CD4-positive, alpha-beta T cell treated with Interleukin-2 at 100 ng/mL for 4 hours (primary cell): Measurements from ENCODE around the gene RPLP1.

Experiments used
- DNase-seq: peaks from one replicate; pipeline ENCODE4 v3.0.0-alpha.2; 2020; ENCODE audit warnings: low spot score

RPLP1 gene

GRCh38 chr15:69469467-69470201, 17.0 kb downstream of the RPLP1 start:
- DNase-seq, result no peak

- no peak for DNase-seq
Observed at GRCh38 chr15:69472046-69472445, 19.4 kb downstream of the RPLP1 start.

DNA sequence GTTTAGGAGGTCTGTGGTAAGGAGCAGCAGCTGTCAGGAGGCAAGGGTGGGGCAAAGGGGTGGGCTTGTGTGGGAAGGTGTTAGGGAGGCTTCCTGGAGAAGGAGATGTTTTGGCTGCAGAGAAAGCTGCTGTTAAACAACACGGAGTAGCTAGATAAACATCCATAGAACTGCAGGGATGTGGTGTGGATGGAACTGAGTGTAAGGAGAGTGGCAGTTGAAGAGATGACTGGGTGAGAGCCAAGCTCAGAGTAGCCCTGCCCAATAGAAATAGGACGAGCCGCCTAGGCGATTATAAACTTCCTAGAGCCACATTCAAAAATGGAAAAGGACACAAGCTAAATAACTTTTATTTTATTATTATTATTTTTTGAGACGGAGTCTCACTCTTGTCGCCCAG, 19.9 kb downstream of the RPLP1 start:
- DNase-seq, result no peak

DNA sequence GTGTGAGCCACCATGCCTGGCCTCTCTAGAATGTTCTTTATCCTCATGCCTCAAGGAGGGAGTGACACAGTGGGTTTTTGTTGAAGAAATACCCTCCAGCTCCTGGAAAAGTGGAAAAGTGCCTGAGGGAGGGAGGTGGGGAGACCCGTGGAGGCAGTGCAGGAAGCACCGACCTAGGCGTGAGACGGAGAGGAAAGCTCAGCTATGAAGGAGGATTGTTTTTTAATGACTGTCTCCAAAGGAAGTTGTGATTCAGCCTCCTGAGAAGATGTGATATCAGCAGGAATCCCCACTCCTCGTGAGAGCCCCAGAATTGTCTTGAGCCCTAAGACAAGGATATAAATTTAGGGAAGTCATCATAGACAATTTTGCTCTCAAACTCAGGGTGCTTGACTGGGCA, 21.7 kb downstream of the RPLP1 start:
- no peak for DNase-seq

GRCh38 chr15:69474846-69475455, 22.3 kb downstream of the RPLP1 start:
- DNase-seq, result no peak

GRCh38 chr15:69475769-69476358, 23.2 kb downstream of the RPLP1 start:
- DNase-seq, result peak; percentile 75

DNA sequence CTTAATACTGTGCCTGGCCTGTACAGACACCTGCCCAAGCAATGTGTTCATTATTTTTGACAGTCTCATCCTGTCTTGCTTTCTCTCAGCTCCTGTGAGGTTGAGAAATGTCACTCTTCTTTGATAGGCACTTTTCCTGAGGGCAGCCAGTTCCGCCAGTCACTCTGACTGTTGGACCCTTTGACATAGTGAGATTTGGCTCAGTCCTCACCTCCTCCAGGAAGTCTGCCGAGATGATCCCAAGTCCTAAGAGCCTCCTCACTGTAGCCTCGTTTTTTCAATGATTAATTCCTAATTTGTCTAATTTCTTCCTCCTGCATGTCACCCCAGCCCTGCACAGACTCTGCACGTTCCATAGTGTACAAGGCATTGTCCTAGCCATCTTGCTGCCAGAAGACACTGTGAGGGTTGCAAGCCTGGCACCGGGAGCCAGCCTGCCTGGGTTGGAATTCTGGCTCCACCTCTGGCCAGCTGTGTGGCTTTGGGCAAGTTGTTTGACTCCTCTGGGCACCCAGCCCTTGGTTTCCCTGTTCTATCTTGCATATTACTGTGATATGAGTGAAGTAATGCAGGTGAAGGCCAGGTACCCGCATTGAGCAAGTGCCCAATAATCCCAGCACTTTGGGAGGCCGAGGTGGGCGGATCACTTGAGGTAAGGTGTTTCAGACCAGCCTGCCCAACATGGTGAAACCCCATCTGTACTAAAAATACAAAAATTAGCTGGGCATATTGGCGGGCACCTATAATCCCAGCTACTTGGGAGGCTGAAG, 24.3 kb downstream of the RPLP1 start:
- no peak for DNase-seq

DNA sequence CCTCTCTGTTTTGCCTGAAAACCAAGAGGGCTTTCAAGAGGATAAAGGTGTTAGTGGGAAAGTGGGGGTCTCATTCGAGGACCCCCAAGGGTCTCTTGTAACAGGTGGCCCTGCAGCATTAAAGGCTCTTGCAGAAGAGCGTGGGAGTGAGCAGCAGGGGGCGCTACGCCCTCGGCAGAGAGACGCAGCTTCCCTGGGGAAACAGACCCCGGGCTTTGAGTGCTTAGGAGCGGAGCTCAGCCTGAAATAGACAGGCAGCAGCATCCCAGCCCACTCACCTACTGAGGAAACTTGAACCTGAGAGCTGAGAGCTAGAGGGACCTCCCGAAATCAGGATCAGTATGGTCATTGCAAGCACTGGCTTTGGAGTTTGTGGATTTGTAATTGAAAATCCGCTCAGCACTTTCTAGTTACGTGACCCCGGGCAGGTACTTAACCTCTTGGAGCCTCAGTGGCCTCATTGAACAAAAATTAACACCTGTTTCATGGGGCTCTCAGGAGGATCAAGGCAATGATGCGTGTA, 25.7 kb downstream of the RPLP1 start:
- peak; percentile 45 for DNase-seq

DNA sequence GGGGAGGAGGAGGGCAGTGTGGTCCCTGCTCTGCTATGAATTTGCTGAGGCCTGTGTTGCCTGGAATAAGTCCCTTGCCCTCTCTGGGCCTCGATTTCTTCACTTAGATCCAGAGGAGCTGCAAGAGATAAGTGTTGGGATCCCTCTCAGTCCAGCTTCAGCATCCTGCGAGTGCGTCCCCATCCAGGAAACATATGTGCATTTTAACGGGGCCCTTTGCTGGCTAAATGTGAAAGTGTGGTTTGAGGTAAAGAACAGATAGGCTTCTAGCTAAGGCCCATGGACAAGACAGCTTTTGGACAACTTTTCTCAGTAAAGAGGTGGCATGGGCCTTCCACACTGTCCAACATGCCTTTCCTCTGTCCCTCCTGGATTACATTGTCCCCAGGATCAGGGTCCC, 26.5 kb downstream of the RPLP1 start:
- DNase-seq, result no peak

DNA sequence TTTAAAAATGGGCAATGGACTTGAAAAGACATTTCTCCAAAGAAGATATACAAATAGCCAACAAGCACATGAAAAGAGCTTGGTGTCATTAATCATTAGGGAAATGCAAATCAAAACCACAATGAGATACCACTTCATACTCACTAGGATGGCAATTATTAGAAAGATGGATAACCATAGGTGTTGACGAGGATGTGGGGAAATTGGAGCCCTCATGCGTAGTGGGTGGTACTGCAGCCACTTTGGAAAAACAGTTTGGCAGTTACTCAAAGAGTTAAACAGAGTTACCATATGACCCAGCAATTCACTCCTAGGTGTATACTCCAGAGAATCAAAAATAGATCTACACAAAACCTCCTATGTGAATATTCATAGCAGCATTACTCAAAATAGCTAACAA, 27.4 kb downstream of the RPLP1 start:
- DNase-seq, result no peak

- no peak for DNase-seq
Observed at GRCh38 chr15:69480932-69481331, 28.3 kb downstream of the RPLP1 start.

GRCh38 chr15:69482686-69483256, 30.2 kb downstream of the RPLP1 start:
- DNase-seq, result no peak

DNA sequence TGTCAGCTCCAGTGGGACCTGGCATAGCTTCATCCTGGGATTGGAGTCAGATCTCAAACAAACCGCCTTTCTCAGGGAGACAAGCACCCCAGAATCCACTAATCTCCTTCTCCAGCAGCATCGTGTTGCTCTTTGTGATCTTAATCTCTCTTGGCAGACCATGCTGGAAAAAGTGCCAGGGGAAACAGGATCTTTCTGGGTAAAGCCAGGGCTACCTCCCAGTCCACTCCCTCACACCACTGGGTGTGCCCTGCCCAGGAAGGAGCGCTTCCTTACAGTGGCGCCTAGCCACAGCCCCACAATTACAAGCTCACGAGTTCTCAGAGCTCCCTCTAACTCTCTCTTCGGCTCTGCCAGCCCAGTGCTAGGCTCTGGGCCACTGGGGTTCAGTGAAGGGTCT, 32.2 kb downstream of the RPLP1 start:
- no peak for DNase-seq

- DNase-seq, result no peak
Observed at GRCh38 chr15:69486481-69487110, 34.0 kb downstream of the RPLP1 start.

DNA sequence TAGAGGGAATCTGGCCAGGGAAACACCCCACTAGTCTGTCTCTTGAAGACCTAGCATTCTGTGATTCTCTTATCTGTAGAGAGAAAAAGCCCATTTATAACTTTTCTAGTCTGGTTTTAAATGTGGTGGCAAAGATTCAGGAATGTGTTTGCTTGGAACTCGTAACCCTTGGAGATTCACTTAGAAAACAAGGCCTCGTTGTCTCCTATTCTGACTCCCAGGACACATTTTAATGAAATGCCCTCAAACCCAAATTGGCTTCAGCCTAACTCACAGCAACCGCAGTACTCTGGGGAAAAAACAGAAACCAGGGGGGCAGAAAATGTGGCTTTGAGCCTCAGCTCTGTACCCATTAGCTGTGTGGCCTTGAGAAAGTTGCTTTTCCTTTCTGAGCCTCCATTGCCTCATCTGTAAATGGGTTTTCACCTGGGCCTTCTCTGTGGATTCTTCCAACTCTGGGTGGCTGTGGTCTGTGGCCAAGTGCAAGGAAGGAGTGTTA, 36.5 kb downstream of the RPLP1 start:
- no peak for DNase-seq

DNA sequence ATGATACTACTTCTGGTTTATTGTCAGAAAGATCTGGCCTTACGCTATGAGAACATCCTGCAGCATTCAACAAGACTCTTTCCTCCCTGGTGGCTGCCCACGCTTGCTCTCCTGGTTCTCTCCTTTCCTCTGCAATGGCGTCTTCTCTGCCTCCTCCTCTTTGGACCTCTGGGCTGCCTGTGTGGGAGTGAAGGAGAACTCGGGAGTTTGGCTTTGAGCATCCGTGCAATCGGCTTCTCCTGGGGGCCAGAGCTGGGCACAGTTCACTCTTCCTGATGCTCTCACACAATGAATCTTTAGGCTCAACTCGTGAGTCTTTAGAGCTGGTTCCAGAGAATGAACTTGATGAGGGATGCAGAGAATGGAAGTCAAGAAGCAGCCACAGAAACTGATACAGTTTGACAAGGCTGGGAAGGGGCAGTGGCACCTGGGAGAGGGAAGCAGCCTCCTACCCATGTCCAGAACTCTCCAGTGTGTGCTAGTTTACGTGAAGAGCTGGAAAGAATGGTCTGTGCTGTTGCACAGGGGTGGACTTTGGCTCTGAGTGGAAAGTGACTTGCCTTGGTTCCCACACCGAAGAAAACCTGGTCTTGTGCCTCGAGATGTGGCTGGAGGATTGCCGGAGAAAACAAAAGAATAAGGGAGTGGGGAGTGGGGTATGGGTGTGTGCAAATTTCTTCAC, 37.9 kb downstream of the RPLP1 start:
- no peak for DNase-seq

DNA sequence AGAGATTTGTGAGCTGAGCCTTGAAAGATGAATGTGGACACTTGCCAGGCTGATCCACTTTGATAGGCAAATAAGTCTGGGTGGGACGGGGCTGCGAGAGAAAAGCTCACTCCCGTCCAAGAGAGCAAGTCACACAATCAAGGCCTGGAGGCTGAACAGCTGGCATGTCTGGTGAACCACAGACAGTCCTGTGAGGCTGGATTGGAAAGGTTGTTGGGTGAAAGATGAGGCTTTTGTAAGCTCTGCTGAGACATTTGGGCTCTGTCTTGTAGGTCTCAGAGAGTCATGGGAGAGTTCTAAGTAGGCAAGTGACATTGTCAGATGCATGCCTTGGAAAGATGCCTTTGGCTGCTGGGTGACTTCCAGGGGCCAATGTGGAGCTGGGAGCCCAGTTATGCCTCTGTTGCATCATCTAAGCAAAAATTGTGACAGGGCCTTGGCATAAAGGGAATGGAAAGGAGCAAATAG, 38.5 kb downstream of the RPLP1 start:
- DNase-seq, result no peak

GRCh38 chr15:69493406-69493805, 40.8 kb downstream of the RPLP1 start:
- DNase-seq, result no peak

DNA sequence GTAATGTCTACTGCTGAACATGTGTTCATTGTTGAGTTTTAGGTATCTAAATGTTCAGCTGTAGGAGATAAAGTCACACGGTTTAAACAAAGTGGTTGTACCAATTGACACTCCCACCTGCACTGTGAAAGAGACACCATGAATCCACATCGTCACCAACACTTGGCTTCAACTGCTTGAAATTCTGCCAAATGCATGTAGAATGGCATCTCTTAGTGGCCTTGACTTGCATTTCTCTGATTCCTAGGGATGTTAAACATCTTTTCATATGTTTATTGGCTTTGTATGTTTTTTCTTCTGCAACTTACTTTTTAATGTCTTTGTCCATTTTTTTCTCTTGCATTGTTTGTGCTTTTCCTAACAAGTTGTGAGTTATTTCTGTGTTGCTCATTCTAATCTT, 43.4 kb downstream of the RPLP1 start:
- DNase-seq, result no peak

DNA sequence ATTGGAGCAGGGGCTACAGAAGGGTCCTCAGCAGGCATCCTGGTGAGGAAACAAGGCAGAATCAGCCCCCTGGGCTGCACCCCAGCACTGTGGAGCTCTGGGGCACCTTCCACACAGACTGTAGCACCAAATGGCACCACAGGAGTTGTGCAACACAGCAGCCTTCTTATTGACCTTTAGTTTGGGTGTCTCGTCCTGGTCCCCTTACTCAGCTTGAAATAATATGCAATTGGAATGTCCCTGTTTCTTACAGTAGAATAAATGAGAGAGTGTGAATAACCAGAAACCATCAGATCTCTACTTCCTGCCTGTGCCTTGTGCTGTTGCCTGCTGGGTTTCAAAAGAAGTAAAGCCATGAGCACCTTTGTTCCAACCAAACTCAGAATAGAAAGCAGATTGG, 44.5 kb downstream of the RPLP1 start:
- no peak for DNase-seq

DNA sequence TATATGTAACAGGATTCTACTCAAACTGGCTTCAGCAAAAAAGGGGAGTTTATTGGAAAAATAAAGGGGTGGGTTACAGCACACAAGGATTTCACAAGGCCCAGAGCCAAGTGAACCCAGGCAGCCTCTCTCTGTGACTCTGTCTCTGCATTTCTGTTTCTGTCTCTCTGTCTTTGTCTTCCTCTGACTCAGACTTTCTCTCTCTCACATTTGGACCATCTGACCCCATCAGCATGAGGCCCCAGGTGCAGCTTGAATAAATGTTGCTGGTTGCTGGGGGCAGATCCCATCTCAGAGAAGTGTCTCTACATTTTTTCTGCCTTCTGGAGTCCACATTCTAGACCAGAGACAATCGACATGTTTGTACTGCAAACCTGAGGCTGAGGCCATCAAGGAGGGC, 45.0 kb downstream of the RPLP1 start:
- no peak for DNase-seq
